HEK293 (cell line): Measurements from ENCODE around the gene EIF4ENIF1.

ENCODE experiments used
- AEBP2 ChIP-seq: fragments of 450-650 bp; formaldehyde crosslinking; IDR thresholded peaks from 2 replicates; pipeline ENCODE4 v1.5.1; 2016; ENCODE audit warnings: missing biosample characterization, missing genetic modification characterization, borderline replicate concordance
- HOXD13 ChIP-seq: sonication (generic); formaldehyde crosslinking; IDR thresholded peaks from 2 replicates; pipeline ENCODE4 v1.8.0; 2022; ENCODE audit warnings: missing genetic modification reagents, borderline replicate concordance
- PATZ1 ChIP-seq: fragments of 450-650 bp; formaldehyde crosslinking; IDR thresholded peaks from 2 replicates; pipeline ENCODE4 v1.5.1; 2016; ENCODE audit warnings: missing biosample characterization, missing genetic modification characterization
- TCF7L2 ChIP-seq: IDR thresholded peaks from 2 replicates; pipeline ENCODE4 v1.6.1; 2011; ENCODE audit warnings: low read depth, mild to moderate bottlenecking, inconsistent platforms, low read length, moderate library complexity, borderline replicate concordance
- YY2 ChIP-seq: fragments of 450-650 bp; formaldehyde crosslinking; IDR thresholded peaks from 2 replicates; pipeline ENCODE4 v1.5.1; 2016; ENCODE audit warnings: missing biosample characterization, missing genetic modification characterization
- ZBTB26 ChIP-seq: fragments of 450-650 bp; formaldehyde crosslinking; optimal IDR thresholded peaks from 2 replicates; pipeline ENCODE3; 2016; ENCODE audit warnings: missing biosample characterization, mild to moderate bottlenecking, missing genetic modification characterization
- ZBTB48 ChIP-seq: fragments of 450-650 bp; formaldehyde crosslinking; IDR thresholded peaks from 2 replicates; pipeline ENCODE4 v1.5.1; 2016; ENCODE audit warnings: missing biosample characterization, missing genetic modification characterization
- ZEB2 ChIP-seq: fragments of 450-650 bp; formaldehyde crosslinking; IDR thresholded peaks from 2 replicates; pipeline ENCODE4 v1.5.1; 2016; ENCODE audit warnings: missing biosample characterization, missing genetic modification characterization
- ZFP3 ChIP-seq: fragments of 450-650 bp; formaldehyde crosslinking; IDR thresholded peaks from 2 replicates; pipeline ENCODE4 v1.5.1; 2016; ENCODE audit warnings: low read depth, missing biosample characterization, missing genetic modification characterization
- ZFP69B ChIP-seq: fragments of 450-650 bp; formaldehyde crosslinking; IDR thresholded peaks from 2 replicates; pipeline ENCODE4 v1.5.1; 2016; ENCODE audit warnings: missing biosample characterization, missing genetic modification characterization
- ZNF121 ChIP-seq: fragments of 450-650 bp; formaldehyde crosslinking; IDR thresholded peaks from 2 replicates; pipeline ENCODE4 v1.5.1; 2016; ENCODE audit warnings: missing biosample characterization, missing genetic modification characterization
- ZNF223 ChIP-seq: fragments of 450-650 bp; formaldehyde crosslinking; IDR thresholded peaks from 2 replicates; pipeline ENCODE4 v1.5.1; 2016; ENCODE audit warnings: missing biosample characterization, missing genetic modification characterization
- ZNF24 ChIP-seq: fragments of 450-650 bp; formaldehyde crosslinking; IDR thresholded peaks from 2 replicates; pipeline ENCODE4 v1.5.1; 2016; ENCODE audit warnings: missing biosample characterization, missing genetic modification characterization
- ZNF280D ChIP-seq: fragments of 450-650 bp; formaldehyde crosslinking; IDR thresholded peaks from 2 replicates; pipeline ENCODE4 v1.5.1; 2016; ENCODE audit warnings: missing biosample characterization, missing genetic modification characterization
- ZNF404 ChIP-seq: fragments of 450-650 bp; formaldehyde crosslinking; IDR thresholded peaks from 2 replicates; pipeline ENCODE4 v1.5.1; 2017; ENCODE audit warnings: missing biosample characterization, missing genetic modification characterization
- ZNF473 ChIP-seq: fragments of 450-650 bp; formaldehyde crosslinking; IDR thresholded peaks from 2 replicates; pipeline ENCODE4 v1.5.1; 2017; ENCODE audit warnings: missing biosample characterization, missing genetic modification characterization
- ZNF510 ChIP-seq: fragments of 450-650 bp; formaldehyde crosslinking; IDR thresholded peaks from 2 replicates; pipeline ENCODE4 v1.5.1; 2018; ENCODE audit warnings: mild to moderate bottlenecking, missing genetic modification characterization, missing biosample characterization; ENCODE audit not compliant: insufficient replicate concordance
- ZNF521 ChIP-seq: fragments of 450-650 bp; formaldehyde crosslinking; IDR thresholded peaks from 2 replicates; pipeline ENCODE4 v1.5.1; 2017; ENCODE audit warnings: missing biosample characterization, mild to moderate bottlenecking, missing genetic modification characterization
- ZNF544 ChIP-seq: fragments of 450-650 bp; formaldehyde crosslinking; IDR thresholded peaks from 2 replicates; pipeline ENCODE4 v1.5.0; 2017; ENCODE audit warnings: missing biosample characterization, missing genetic modification characterization
- ZNF555 ChIP-seq: fragments of 450-650 bp; formaldehyde crosslinking; conservative IDR thresholded peaks from 2 replicates; pipeline ENCODE4 v1.5.1; 2017; ENCODE audit warnings: missing biosample characterization, mild to moderate bottlenecking, missing genetic modification characterization, inconsistent platforms
- ZNF571 ChIP-seq: fragments of 450-650 bp; formaldehyde crosslinking; IDR thresholded peaks from 2 replicates; pipeline ENCODE4 v1.5.0; 2017; ENCODE audit warnings: missing biosample characterization, missing genetic modification characterization
- ZNF664 ChIP-seq: fragments of 450-650 bp; formaldehyde crosslinking; IDR thresholded peaks from 2 replicates; pipeline ENCODE4 v1.5.1; 2016; ENCODE audit warnings: missing biosample characterization, missing genetic modification characterization
- ZNF707 ChIP-seq: fragments of 450-650 bp; formaldehyde crosslinking; IDR thresholded peaks from 2 replicates; pipeline ENCODE4 v1.5.1; 2016; ENCODE audit warnings: missing biosample characterization, missing genetic modification characterization
- ZNF785 ChIP-seq: fragments of 450-650 bp; formaldehyde crosslinking; IDR thresholded peaks from 2 replicates; pipeline ENCODE4 v1.5.1; 2016; ENCODE audit warnings: missing biosample characterization, missing genetic modification characterization
- ZXDB ChIP-seq: fragments of 450-650 bp; formaldehyde crosslinking; IDR thresholded peaks from 2 replicates; pipeline ENCODE4 v1.5.1; 2016; ENCODE audit warnings: missing biosample characterization, missing genetic modification characterization
- TF ChIP-seq, protein P1 (sequence below): fragments of 450-650 bp; formaldehyde crosslinking; IDR thresholded peaks from 2 replicates; pipeline ENCODE4 v1.5.1; 2016; ENCODE audit warnings: missing biosample characterization, missing genetic modification characterization

The EIF4ENIF1 gene

DNA sequence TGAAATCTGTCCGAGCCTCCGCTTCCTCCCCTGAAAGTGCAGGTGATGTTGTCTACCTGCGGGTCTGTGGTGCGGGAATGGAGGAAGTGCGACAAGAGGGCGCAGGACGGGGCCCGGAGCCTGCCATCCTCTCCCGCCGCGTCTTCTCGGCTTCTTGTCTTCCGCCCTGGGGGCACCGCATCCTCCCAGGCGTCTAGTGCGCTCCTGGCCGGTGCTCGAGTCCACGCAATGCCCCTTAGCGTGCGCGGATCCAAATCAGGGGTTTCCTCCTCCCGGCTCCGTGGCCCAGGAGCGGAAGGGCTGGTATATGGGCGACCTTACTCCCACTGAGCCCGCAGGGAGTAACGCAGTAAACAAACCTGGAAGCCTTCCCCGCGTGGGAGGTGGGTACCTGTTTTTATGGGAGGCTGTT, 7.1 kb upstream of the EIF4ENIF1 start (continued):
- TF ChIP-seq TCF7L2 (no peak), YY2 (tag by site-specific recombination) (no peak), ZBTB26 (tag by site-specific recombination) (peak; percentile 67), ZNF121 (tag by site-specific recombination) (no peak), PATZ1 (tag by site-specific recombination) (no peak), ZEB2 (tag by site-specific recombination) (peak; percentile 12), ZNF521 (no peak), ZNF785 (tag by site-specific recombination) (no peak; the same call in 1 of the 2 replicates), ZNF24 (tag by site-specific recombination) (no peak), ZBTB48 (no peak), ZNF555 (no peak), ZNF571 (tag by site-specific recombination) (no peak), AEBP2 (tag by site-specific recombination) (no peak), ZNF510 (tag by site-specific recombination) (no peak), ZFP3 (tag by site-specific recombination) (no peak), ZXDB (peak; percentile 93), ZNF707 (tag by site-specific recombination) (no peak), ZNF473 (tag by site-specific recombination) (no peak), ZNF280D (no peak), ZNF223 (tag by site-specific recombination) (0 out of 2 replicates have a peak, but pooled peaks have one; percentile 39), ZNF404 (tag by site-specific recombination) (no peak), HOXD13 (CRISPR knock-in tag) (no peak; the same call in 1 of the 2 replicates), ZFP69B (no peak), ZNF544 (tag by site-specific recombination) (no peak), ZNF664 (tag by site-specific recombination) (no peak)
- TF ChIP-seq, protein P1, sequence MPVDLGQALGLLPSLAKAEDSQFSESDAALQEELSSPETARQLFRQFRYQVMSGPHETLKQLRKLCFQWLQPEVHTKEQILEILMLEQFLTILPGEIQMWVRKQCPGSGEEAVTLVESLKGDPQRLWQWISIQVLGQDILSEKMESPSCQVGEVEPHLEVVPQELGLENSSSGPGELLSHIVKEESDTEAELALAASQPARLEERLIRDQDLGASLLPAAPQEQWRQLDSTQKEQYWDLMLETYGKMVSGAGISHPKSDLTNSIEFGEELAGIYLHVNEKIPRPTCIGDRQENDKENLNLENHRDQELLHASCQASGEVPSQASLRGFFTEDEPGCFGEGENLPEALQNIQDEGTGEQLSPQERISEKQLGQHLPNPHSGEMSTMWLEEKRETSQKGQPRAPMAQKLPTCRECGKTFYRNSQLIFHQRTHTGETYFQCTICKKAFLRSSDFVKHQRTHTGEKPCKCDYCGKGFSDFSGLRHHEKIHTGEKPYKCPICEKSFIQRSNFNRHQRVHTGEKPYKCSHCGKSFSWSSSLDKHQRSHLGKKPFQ = no peak
